Stomach (tissue), 9 donors: ENCODE data around the gene MIPEP. TPM values are rescaled to one million over a fixed set of nuclear protein-coding genes. Genes with fewer than 3 reads are reported as not detected.
A peak's percentile ranks its signal among the peaks of the same experiment; 100 is the strongest.

Experiments used
- DNase-seq, 2 donors: peaks; one replicate each; pipeline versions ENCODE4 v3.0.0 to v3.0.0-alpha.2; 2013 to 2019
- H3K27ac ChIP-seq, 5 donors: fragments of 200-600 bp in 4 of 5; sonication (generic) in 4 of 5; one replicate each; pipeline ENCODE4 v1.5.1; 2013 to 2019; ENCODE audit warnings: mild to moderate bottlenecking in 1 of 5, moderate library complexity in 1 of 5
- H3K27me3 ChIP-seq, 3 donors: fragments of 200-600 bp; sonication (generic); one replicate each; pipeline ENCODE4 v1.5.1; 2017 to 2019; ENCODE audit warnings: mixed run types in 1 of 3
- H3K36me3 ChIP-seq, 4 donors: fragments of 200-600 bp; sonication (generic); 1 replicate in 3 of 4; 2 replicates in 1 of 4; pipeline ENCODE4 v1.5.1; 2016 to 2019
- H3K4me1 ChIP-seq, 4 donors: fragments of 200-600 bp; sonication (generic); one replicate each; pipeline ENCODE4 v1.5.1; 2016 to 2019
- H3K4me3 ChIP-seq, 4 donors: fragments of 200-600 bp; sonication (generic) in 3 of 4; one replicate each; pipeline ENCODE4 v1.5.1; 2016 to 2019; ENCODE audit warnings: mild to moderate bottlenecking in 1 of 4
- H3K9me3 ChIP-seq, 4 donors: fragments of 200-600 bp; sonication (generic); one replicate each; pipeline ENCODE4 v1.5.1; 2016 to 2019
- EP300 ChIP-seq: sonication (generic); formaldehyde crosslinking; IDR thresholded peaks from one replicate; pipeline ENCODE4 v1.6.1; 2017; ENCODE audit warnings: antibody characterized with exemption
- POLR2A ChIP-seq, 4 donors: fragments of 450-650 bp; IDR thresholded peaks; one replicate each; pipeline ENCODE4 v1.6.1; 2016; ENCODE audit warnings: antibody characterized with exemption in 4 of 4, control low read depth in 2 of 4, mild to moderate bottlenecking in 1 of 4, moderate library complexity in 1 of 4
- POLR2AphosphoS5 ChIP-seq, 3 donors: sonication (generic); formaldehyde crosslinking; IDR thresholded peaks; one replicate each; pipeline ENCODE4 v1.6.1; 2016; ENCODE audit warnings: antibody characterized with exemption in 3 of 3
- whole genome bisulfite sequencing, 5 donors: extraction: QIAGEN DNeasy Blood & Tissue Kit in 3 of 5; methylation state at CpG; one replicate each; pipeline versions ENCODE4 v1.1.5 to v1.1.7; 2013 to 2018; 5-methylcytosine and 5-hydroxymethylcytosine counted together
- intact Hi-C: fragments of 100-400 bp; cut with DNase I; formaldehyde crosslinking; loops from one replicate; pipeline ENCODE4 v1.15.1; 2023; ENCODE audit warnings: low total_unique reads
- polyA plus RNA-seq, 3 donors: library from polyadenylated mRNA; stranded (reverse); fragments of 200-250 nt; gene quantifications; one replicate each; pipeline ENCODE4 v1.2.3, GENCODE V29; 2013
- total RNA-seq, 5 donors: library from RNA; depleted of rRNA; stranded (reverse); fragments of >200 nt; gene quantifications; one replicate each; pipeline versions ENCODE4 v1.1.0 to v1.2.3, GENCODE V29; 2014 to 2016
- TF ChIP-seq, protein P1 (sequence below), 7 experiments: fragments of 450-650 bp in 4 of 7; fragments of 200-600 bp in 3 of 7; sonication (generic) in 3 of 7; IDR thresholded peaks; one replicate each; pipeline ENCODE4 v1.5.1; 2016 to 2019; ENCODE audit warnings: antibody characterized with exemption in 7 of 7, control low read depth in 2 of 7, mild to moderate bottlenecking in 1 of 7
- donor health status: healthy with polysubstance abuse.
- donor health status: Bipolar disorder and iron deficiency.
- donor health status: healthy.

Gene MIPEP
- total and polyA plus RNA-seq, 8 donors, result 1.2 to 43.2 (median 15.2) TPM

DNA sequence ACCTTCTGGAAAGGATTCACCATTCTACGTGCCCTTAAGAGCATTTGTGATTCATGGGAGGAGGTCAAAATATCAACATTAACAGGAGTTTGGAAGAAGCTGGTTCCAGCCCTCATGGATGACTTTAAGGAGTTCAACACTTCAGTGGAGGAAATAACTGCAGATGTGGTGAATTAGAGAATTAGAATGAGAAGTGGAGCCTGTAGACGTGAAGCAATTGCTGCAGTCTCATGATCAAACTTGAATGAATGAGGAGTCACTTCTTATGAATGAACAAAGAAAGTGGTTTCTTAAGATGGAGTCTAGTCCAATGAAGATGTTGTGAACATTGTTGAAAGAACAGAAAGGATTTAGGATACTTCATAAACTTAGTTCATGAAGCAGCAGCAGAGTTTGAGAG lies 189.9 kb downstream of the MIPEP start:
- H3K4me1 ChIP-seq, result peaks cover 9 to 34% (median 19%) of the 10 kb centered on the region in 4 donors

DNA sequence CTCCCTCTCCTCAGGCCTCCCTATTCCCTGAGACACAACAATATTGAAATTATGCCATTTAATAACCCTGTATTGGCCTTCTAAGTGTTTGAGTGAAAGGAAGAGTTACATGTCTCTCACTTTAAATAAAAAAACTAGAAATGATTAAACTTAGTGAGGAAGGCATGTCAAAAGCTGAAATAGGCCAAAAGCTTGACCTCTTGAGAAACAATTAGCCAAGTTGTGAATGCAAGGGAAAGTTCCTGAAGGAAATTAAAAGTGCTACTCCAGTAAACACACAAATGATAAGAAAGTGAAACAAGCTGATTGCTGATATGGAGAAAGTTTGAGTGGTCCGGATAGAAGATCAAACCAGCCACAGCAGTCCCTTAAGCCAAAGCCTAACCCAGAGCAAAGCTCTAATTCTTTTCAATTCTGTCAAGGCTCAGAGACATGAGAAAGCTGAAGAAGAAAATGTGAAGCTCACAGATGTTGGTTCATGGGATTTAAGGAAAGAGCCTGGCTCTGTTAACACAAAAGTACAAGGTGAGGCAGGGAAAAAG lies 191.4 kb downstream of the MIPEP start:
- intact Hi-C loops, result no loop called here
- Histone ChIP-seq H3K36me3 (no peaks in the 10 kb centered on the region), H3K4me1 (peaks cover 9 to 34% (median 19%) of the 10 kb centered on the region in 4 donors), H3K9me3 (no peaks in the 10 kb centered on the region), H3K4me3 (no peak overlapping the region), H3K27me3 (no peaks in the 10 kb centered on the region), H3K27ac (peak overlapping the region in 3 of 5 donors; percentile 19 to 60 (median 32))
- TF ChIP-seq, protein P1, sequence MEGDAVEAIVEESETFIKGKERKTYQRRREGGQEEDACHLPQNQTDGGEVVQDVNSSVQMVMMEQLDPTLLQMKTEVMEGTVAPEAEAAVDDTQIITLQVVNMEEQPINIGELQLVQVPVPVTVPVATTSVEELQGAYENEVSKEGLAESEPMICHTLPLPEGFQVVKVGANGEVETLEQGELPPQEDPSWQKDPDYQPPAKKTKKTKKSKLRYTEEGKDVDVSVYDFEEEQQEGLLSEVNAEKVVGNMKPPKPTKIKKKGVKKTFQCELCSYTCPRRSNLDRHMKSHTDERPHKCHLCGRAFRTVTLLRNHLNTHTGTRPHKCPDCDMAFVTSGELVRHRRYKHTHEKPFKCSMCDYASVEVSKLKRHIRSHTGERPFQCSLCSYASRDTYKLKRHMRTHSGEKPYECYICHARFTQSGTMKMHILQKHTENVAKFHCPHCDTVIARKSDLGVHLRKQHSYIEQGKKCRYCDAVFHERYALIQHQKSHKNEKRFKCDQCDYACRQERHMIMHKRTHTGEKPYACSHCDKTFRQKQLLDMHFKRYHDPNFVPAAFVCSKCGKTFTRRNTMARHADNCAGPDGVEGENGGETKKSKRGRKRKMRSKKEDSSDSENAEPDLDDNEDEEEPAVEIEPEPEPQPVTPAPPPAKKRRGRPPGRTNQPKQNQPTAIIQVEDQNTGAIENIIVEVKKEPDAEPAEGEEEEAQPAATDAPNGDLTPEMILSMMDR (IDR thresholded peaks at IDR 0.05), result no peak
- TF ChIP-seq POLR2A (IDR thresholded peaks at IDR 0.05), result no peak
- no peak for TF ChIP-seq EP300
- no peak for TF ChIP-seq POLR2AphosphoS5 (IDR thresholded peaks at IDR 0.05)
- 9 to 35% (median 24%) methylated on average over 1 of the region's 1 CpG for WGBS, 5 donors
- no peak for DNase-seq

More for the DNA sequence above, 189.9 kb downstream of the MIPEP start:
- no peaks in the 10 kb centered on the region for H3K9me3 ChIP-seq
- no peaks in the 10 kb centered on the region for H3K36me3 ChIP-seq
- 88 to 97% (median 89%) methylated on average over 2 of the region's 2 CpGs for WGBS, 5 donors
- intact Hi-C loops, result no loop called here
- H3K4me3 ChIP-seq, result no peak overlapping the region
- no peak for DNase-seq
- no peak overlapping the region for H3K27ac ChIP-seq
- H3K27me3 ChIP-seq, result no peaks in the 10 kb centered on the region
- TF ChIP-seq EP300, result no peak
- TF ChIP-seq POLR2AphosphoS5 (IDR thresholded peaks at IDR 0.05), result no peak

DNA sequence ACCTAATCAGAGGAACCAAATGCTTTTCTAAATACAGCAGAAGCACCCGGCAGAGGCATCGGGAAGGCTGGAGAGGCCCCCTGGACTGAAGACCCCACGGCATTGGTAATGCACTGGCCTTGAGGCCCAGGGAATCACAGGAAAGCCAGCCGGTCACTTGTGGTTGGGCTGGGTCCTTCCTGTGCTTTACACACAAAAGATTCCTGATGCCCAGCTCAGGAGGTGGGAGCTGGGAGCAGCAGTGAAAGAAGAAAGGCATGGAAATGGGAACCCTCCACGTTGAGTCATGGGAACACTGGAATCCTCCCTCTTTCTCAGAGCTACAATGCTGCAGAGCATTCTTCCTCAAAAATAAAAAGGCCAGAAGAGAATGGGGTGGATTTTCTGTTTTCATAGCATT lies 192.6 kb downstream of the MIPEP start:
- WGBS, 5 donors, result 66 to 84% (median 69%) methylated on average over 5 of the region's 5 CpGs
- Histone ChIP-seq H3K27ac (no peak overlapping the region), H3K9me3 (no peaks in the 10 kb centered on the region), H3K36me3 (no peaks in the 10 kb centered on the region), H3K4me1 (peaks cover 9 to 26% (median 16%) of the 10 kb centered on the region in 4 donors), H3K27me3 (no peaks in the 10 kb centered on the region), H3K4me3 (no peak overlapping the region)
- TF ChIP-seq POLR2AphosphoS5 (IDR thresholded peaks at IDR 0.05) (no peak), EP300 (no peak), POLR2A (IDR thresholded peaks at IDR 0.05) (no peak)
- TF ChIP-seq, protein P1 (IDR thresholded peaks at IDR 0.05), result no peak
- DNase-seq, result no peak
- intact Hi-C loops, result no loop called here

DNA sequence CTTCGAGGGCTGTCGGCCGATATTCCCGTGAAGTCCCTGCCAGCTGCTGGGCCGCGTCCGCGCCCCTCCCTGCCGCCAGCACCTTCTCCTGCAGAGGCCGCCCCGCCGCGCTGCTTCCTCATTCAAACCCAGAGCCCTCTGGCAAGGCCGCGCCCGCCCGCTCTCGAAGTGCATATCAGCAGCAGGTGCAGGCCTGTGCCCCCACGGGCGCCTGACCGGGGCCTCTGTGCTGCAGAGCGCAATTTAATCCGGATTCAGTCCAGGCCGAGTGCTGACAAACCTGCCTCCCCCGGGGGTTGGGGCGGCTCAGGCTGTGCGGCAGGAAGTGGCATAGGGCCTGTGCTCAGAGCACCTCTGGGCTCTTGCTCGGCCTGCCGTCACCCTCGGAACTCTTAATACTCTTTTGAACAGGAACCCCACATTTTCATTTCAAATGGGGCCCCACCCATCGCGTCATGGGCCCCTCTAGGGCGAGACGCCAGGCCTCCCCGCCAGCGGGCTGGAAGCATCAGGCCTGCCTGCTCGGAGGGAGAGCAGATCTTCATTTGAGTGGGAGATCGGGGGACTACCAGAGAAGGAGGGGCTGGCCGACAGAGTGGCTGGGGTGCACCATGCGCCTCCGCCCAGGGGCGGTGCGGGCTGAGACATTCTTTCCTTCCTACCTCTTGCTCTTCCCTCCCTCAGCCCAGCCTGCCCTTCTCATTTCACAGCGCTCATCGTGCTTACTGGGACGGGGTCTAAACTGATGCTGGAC lies 193.3 kb downstream of the MIPEP start:
- TF ChIP-seq POLR2AphosphoS5 (IDR thresholded peaks at IDR 0.05) (no peak), POLR2A (IDR thresholded peaks at IDR 0.05) (no peak), EP300 (no peak)
- TF ChIP-seq, protein P1 (IDR thresholded peaks at IDR 0.05), result no peak
- Histone ChIP-seq H3K9me3 (no peaks in the 10 kb centered on the region), H3K4me3 (peak overlapping the region in 2 of 4 donors; percentile 13 to 24), H3K36me3 (no peaks in the 10 kb centered on the region), H3K27ac (peak overlapping the region in 1 of 5 donors; percentile 9), H3K4me1 (peaks cover 9 to 26% (median 16%) of the 10 kb centered on the region in 4 donors), H3K27me3 (no peaks in the 10 kb centered on the region)
- WGBS, 5 donors, result 46 to 69% (median 61%) methylated on average over 41 to 46 of the region's 46 CpGs
- intact Hi-C loops, result no loop called here
- DNase-seq, result peak in 1 of 2 donors; percentile 68

DNA sequence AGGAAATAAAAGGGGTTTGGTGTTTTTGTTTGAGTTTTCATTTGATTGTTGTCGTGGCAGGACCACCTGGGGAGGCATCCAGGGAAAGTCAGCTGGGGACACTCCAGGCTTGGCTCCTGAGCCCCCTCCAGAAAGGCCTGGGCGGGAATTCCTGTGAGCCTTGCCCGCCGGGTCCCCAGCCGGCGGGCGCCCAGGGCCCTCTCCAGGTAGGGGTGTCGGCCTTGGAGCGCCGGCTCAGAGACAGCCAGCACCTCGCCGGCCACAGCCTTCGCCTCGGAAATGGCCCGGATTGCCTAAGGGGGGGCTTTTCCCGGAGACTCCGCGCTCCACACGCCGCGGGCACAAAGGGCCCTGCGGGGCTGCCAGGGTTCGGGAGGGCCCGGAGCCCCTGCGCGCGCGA lies 194.0 kb downstream of the MIPEP start:
- Histone ChIP-seq H3K27ac (no peak overlapping the region), H3K4me1 (peaks cover 9 to 26% (median 16%) of the 10 kb centered on the region in 4 donors), H3K27me3 (no peaks in the 10 kb centered on the region), H3K4me3 (no peak overlapping the region), H3K9me3 (no peaks in the 10 kb centered on the region), H3K36me3 (no peaks in the 10 kb centered on the region)
- intact Hi-C loops, result no loop called here
- TF ChIP-seq, protein P1 (IDR thresholded peaks at IDR 0.05), result no peak
- no peak for TF ChIP-seq POLR2A (IDR thresholded peaks at IDR 0.05)
- no peak for TF ChIP-seq EP300
- no peak for TF ChIP-seq POLR2AphosphoS5 (IDR thresholded peaks at IDR 0.05)
- no peak for DNase-seq
- 82 to 90% (median 88%) methylated on average over 26 to 28 of the region's 28 CpGs for WGBS, 5 donors
